Suppressor macrophage treated with lipopolysaccharide for 1 hour (primary cell): ENCODE data around the gene PLXDC1.
"Not testable (repeated sequence)": the region's sequence is repeated elsewhere in the genome, so short reads cannot be mapped to it uniquely, and the experiment has no call there.

Experiments used
- DNase-seq, 3 donors: peaks; one replicate each; pipeline ENCODE4 v3.0.0-alpha.2; 2020 to 2022

The PLXDC1 gene

GRCh38 chr17:39178536-39178935, 27.1 kb upstream of the PLXDC1 start:
- peak in 1 of 3 donors; percentile 14 for DNase-seq

GRCh38 chr17:39177256-39177655, 25.8 kb upstream of the PLXDC1 start:
- no peak for DNase-seq

GRCh38 chr17:39175695-39176093, 24.3 kb upstream of the PLXDC1 start:
- DNase-seq, result peak; percentile 50 to 68 (median 53)

- DNase-seq, result peak; percentile 76 to 93 (median 78)
These were observed 23.7 kb upstream of the PLXDC1 start for GRCh38 chr17:39174920-39175694.

- no peak for DNase-seq
These were observed 22.3 kb upstream of the PLXDC1 start for GRCh38 chr17:39173526-39174274.

- no peak for DNase-seq
These were observed 21.6 kb upstream of the PLXDC1 start for GRCh38 chr17:39173080-39173479.

GRCh38 chr17:39171933-39172332, 20.5 kb upstream of the PLXDC1 start:
- no peak for DNase-seq

- DNase-seq, result no peak
These were observed 19.1 kb upstream of the PLXDC1 start for GRCh38 chr17:39170558-39170957.

GRCh38 chr17:39170109-39170508, 18.7 kb upstream of the PLXDC1 start:
- DNase-seq, result no peak

- DNase-seq, result no peak
These were observed 18.1 kb upstream of the PLXDC1 start for GRCh38 chr17:39169518-39169917.

GRCh38 chr17:39169101-39169500, 17.7 kb upstream of the PLXDC1 start:
- no peak for DNase-seq

GRCh38 chr17:39168503-39168902, 17.1 kb upstream of the PLXDC1 start:
- not testable (repeated sequence) for DNase-seq

- peak; percentile 50 to 63 (median 55) for DNase-seq
These were observed 16.0 kb upstream of the PLXDC1 start for GRCh38 chr17:39167476-39167875.

- no peak for DNase-seq
These were observed 15.2 kb upstream of the PLXDC1 start for GRCh38 chr17:39166437-39167335.

- DNase-seq, result peak in 2 of 3 donors; percentile 35 to 52
These were observed 14.5 kb upstream of the PLXDC1 start, which contains the start of gene ARL5C for GRCh38 chr17:39165841-39166349. Gene ARL5C (minus strand): TSS chr17:39166161. CDS start chr17:39165760, 401 bp downstream.

- DNase-seq, result no peak
These were observed 13.9 kb upstream of the PLXDC1 start for GRCh38 chr17:39165178-39165840.

GRCh38 chr17:39164675-39165143, 13.3 kb upstream of the PLXDC1 start:
- peak; percentile 81 to 92 (median 87) for DNase-seq

- DNase-seq, result no peak
These were observed 10.5 kb upstream of the PLXDC1 start for GRCh38 chr17:39161962-39162361.

- no peak for DNase-seq
These were observed 7.2 kb upstream of the PLXDC1 start for GRCh38 chr17:39158623-39159022.

GRCh38 chr17:39156491-39156890, 5.1 kb upstream of the PLXDC1 start:
- DNase-seq, result no peak

GRCh38 chr17:39155654-39156053, 4.2 kb upstream of the PLXDC1 start:
- no peak for DNase-seq

- peak; percentile 89 to 95 (median 92) for DNase-seq
These were observed 2.2 kb upstream of the PLXDC1 start for GRCh38 chr17:39153599-39154051.
